HAP-1 (cell line): ENCODE data around the gene NAB1.

Experiments used
- DNase-seq, 2 experiments: peaks; one replicate each; pipeline ENCODE4 v3.0.0-alpha.2; 2016 to 2020; ENCODE audit warnings: low spot score in 2 of 2
- H3K27me3 ChIP-seq: fragments of 250-450 bp; sonication (Bioruptor Pico); 2 replicates; pipeline ENCODE4 v1.5.1; 2020; ENCODE audit warnings: low read depth, mild to moderate bottlenecking, moderate library complexity
- H3K36me3 ChIP-seq: fragments of 250-450 bp; sonication (Bioruptor Pico); replicated peaks from 2 replicates; pipeline ENCODE4 v1.5.1; 2020; ENCODE audit warnings: mild to moderate bottlenecking
- H3K4me1 ChIP-seq: fragments of 250-450 bp; sonication (Bioruptor Pico); 2 replicates; pipeline ENCODE4 v1.5.1; 2020; ENCODE audit warnings: mild to moderate bottlenecking
- H3K4me3 ChIP-seq: fragments of 250-450 bp; sonication (Bioruptor Pico); 2 replicates; pipeline ENCODE4 v1.5.1; 2020; ENCODE audit warnings: mild to moderate bottlenecking, moderate library complexity
- H3K9me3 ChIP-seq: fragments of 250-450 bp; sonication (Bioruptor Pico); 2 replicates; pipeline ENCODE4 v1.5.1; 2020; ENCODE audit warnings: mild to moderate bottlenecking, moderate library complexity
- in situ Hi-C: fragments of 300-500 bp; cut with MboI; formaldehyde crosslinking; loops from 3 replicates; pipeline ENCODE4 v1.14.3; 2020; ENCODE audit warnings: low sequenced_read_pairs, inconsistent platforms, mixed read lengths

NAB1 gene

DNA sequence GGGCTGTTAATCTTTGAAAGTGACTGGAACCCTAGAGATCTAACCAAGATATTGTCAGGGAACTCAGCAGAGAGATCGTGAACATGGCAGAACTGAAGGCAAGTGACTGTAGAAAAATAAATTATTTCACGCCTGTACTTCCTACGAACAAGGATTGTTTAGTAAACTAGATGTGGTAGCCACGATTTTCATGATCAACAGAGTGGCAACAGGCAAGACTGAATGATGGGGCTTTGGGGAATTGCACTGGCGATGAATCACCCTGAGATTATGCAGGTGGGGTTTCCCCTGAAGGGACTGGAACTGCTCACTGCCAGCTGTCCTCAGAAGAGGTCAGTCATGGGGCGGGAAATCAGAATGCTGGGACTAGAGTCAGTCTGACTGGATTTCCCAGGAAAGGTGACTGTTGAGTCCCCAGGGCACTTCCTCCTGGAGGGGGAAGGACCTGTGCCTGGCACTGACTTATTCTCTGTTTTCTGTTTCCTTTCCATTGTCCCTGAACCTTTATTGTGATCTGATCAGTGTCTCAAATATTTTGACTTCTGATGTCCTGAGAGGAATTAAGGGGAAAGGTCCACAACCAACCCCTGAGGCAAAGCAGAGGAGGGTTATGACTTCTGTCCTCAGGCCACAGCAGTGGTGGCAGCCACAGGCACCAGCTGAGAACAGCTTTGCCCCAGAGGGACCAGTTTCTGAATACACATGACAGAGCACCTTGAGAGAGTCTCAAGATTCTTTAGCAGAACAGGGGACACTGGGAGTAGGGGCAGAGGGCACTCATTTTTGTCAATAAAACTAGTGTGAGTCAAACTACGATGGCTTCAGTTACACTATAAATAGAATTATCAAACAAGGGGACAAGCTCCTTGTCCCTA lies 70.0 kb downstream of the NAB1 start:
- no peak overlapping the region for H3K4me3 ChIP-seq
- no peaks in the 10 kb centered on the region for H3K27me3 ChIP-seq
- peaks cover 7% of the 10 kb centered on the region; the same call in 1 of the 2 replicates for H3K4me1 ChIP-seq
- no peak for DNase-seq
- no peaks in the 10 kb centered on the region for H3K36me3 ChIP-seq
- no peaks in the 10 kb centered on the region for H3K9me3 ChIP-seq
- in situ Hi-C loops, result no loop called here

DNA sequence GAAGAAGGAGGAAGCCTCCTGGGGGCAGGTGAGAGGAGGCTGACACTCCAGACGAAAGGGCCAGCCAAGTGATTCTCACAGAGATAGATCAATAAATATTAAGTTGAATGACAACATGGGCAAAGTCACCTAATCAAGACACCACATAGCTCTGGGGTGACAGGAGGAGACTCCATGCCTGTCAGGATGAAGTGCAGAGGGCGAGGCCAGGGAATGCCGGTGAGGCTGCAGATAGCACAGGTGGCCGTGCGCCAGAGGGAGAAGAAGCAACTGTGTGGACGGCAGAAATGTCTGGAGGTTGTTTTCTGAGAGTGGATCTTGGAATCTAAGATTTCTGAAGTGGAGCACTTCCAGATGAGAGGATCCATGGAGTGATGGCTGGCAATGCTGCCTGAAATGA lies 71.4 kb downstream of the NAB1 start:
- H3K4me1 ChIP-seq, result peaks cover 7% of the 10 kb centered on the region; the same call in 1 of the 2 replicates

DNA sequence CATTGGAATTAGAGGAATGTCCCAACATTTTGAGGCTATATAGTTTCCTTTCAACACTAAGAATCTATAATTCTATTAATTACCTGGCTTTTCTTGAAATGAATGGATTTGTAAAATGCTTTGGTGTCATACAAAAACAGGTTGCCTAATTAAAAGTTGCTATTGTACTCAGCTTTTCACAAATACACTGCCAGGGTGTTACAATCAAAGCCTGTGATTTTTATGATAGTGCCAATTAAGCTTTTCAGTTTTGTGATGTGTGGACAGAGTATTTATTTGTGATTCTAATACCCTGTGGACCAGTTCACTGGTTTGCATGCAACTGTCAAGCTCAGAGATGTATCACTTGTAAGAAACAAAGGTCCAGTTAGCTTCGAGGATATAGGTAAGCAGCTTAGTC lies 71.8 kb downstream of the NAB1 start:
- H3K36me3 ChIP-seq, result no peaks in the 10 kb centered on the region
- peak in 1 of 2 experiments; percentile 22 for DNase-seq
- no peaks in the 10 kb centered on the region for H3K27me3 ChIP-seq
- no peaks in the 10 kb centered on the region for H3K9me3 ChIP-seq
- in situ Hi-C loops, result no loop called here
- peaks cover 7% of the 10 kb centered on the region; the same call in 1 of the 2 replicates for H3K4me1 ChIP-seq
- no peak overlapping the region for H3K4me3 ChIP-seq

More for the DNA sequence above, 71.4 kb downstream of the NAB1 start:
- in situ Hi-C loops, result no loop called here
- no peak for DNase-seq
- Histone ChIP-seq H3K27me3 (no peaks in the 10 kb centered on the region), H3K9me3 (no peaks in the 10 kb centered on the region), H3K36me3 (no peaks in the 10 kb centered on the region), H3K4me3 (no peak overlapping the region)

DNA sequence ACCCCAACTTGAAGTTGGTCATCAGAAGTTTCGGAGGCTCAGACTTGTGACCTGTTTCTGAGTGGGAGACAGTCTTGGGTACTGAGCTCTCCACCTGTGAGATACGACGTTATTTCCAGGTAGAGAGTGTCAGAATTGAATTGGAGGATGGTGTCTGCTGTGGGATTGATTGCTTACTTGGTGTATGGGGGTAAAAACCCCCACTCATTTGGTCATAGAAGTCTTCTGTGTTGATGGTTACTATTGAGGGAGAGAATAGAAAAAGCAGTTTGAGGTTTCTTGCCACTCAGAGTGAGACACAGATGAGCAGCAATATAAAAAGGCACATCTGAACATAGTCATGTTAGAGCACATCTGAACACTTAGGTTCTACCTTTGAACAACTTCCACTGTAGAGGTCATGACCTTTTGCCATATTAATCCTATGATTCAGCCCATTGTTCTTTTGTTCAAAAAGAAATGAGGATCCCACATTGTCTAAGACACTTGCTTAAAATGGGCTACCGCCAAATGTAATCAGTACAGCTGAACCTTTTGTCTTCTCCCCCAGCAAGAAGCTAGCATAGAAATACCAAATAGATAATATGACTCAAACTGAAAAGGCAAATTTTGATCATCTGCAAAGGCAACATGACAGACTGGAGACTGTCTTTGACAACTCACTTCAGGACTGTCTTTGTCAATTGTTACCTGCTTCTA lies 73.3 kb downstream of the NAB1 start:
- no peak overlapping the region for H3K4me3 ChIP-seq
- H3K36me3 ChIP-seq, result no peaks in the 10 kb centered on the region
- no peaks in the 10 kb centered on the region for H3K9me3 ChIP-seq
- in situ Hi-C loops, result no loop called here
- H3K4me1 ChIP-seq, result peaks cover 7% of the 10 kb centered on the region; the same call in 1 of the 2 replicates
- no peak for DNase-seq
- no peaks in the 10 kb centered on the region for H3K27me3 ChIP-seq

DNA sequence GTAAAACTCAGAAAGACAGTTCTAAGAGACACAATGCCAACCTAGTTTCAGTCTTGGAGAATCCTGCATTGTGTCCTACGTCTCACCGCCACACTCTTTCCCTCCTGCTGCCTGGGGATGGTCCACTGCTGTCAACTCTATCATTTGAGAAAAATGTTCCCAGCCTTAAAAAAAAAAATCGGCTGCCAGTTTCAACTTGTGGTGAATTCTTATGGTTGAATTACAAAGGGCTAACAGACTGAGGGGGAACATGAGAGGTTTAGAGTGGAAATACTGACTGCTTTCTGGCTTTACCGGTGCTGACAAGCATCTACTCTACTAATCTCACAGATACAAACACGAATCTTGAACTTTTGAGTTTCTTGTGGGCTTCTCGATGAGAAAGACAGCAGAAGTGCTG lies 74.0 kb downstream of the NAB1 start:
- Histone ChIP-seq H3K9me3 (no peaks in the 10 kb centered on the region), H3K4me3 (no peak overlapping the region), H3K36me3 (no peaks in the 10 kb centered on the region), H3K27me3 (no peaks in the 10 kb centered on the region), H3K4me1 (peaks cover 7% of the 10 kb centered on the region; the same call in 1 of the 2 replicates)
- in situ Hi-C loops, result no loop called here
- DNase-seq, result no peak

DNA sequence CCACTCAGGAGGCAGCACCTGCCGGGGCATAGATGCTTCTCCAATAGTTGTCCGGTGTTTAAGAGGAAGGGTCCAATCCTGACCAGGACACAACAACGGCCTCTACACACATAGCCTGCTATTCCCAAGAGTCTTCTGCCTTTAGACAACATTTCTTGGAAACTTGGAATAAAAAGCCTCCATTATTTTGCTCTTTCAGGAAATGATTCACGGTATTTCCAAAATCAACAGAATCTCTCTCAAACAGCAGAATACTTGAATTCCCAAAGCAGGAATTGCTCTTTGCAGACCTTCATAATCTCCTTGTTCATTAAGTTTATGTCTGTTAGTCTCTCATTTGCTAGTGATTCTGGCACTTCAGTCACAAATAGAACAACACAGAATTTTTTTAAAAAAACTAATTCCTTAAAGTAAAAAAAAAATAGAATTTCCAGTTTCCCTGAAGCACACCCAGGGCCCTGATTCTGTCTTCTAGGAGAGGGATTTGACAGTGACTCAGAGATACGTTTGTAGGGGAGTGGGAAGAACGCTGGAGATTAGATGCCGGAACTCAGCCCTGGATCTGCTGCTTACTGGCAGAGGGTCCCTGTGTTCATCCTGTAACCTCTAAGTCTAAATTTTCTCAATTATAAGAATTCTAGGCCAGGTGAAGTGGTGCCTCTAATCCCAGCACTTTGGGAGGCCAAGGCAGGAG lies 74.7 kb downstream of the NAB1 start:
- Histone ChIP-seq H3K36me3 (no peaks in the 10 kb centered on the region), H3K4me3 (no peak overlapping the region), H3K27me3 (no peaks in the 10 kb centered on the region), H3K4me1 (peaks cover 7% of the 10 kb centered on the region; the same call in 1 of the 2 replicates), H3K9me3 (no peaks in the 10 kb centered on the region)
- in situ Hi-C loops, result no loop called here
- DNase-seq, result no peak

DNA sequence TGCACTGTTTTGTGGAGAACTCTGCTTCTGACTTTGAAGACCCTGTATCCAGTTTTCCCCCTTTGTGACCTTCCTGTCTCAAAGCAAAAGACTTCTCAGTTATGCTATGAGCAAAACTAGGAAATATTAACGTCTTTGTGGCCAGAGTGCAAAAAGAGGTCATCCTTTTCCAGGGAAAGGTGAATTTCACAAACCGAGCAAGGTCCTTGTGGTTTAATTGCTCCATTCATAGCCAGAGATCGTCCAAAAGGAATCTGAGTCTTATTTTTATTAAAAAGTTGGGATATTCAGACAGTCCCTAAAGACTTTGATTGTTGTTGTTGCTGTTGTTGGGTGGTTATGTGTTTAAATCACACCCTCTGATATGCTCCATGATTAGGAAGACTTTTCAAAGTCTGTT lies 77.4 kb downstream of the NAB1 start:
- H3K9me3 ChIP-seq, result no peaks in the 10 kb centered on the region
- no peak for DNase-seq
- no peaks in the 10 kb centered on the region for H3K4me1 ChIP-seq
- no peak overlapping the region for H3K4me3 ChIP-seq
- H3K36me3 ChIP-seq, result no peaks in the 10 kb centered on the region
- in situ Hi-C loops, result no loop called here
- H3K27me3 ChIP-seq, result no peaks in the 10 kb centered on the region

DNA sequence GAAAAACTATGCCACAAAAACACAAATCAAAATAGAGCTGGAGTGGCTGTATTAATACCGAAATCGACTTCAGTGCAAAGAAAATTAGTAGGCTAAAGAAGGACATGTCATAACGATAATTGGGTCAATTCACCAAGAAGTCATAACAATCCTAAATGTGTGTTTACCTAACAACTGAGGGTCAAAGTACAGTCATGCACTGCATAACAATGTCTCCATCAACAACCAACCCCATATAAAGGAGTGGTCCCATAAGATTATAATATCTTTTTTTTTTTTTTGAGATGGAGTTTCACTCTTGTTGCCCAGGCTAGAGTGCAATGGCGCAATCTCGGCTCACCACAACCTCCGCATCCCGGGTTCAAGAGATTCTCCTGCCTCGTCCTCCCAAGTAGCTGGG lies 87.5 kb downstream of the NAB1 start:
- H3K9me3 ChIP-seq, result no peaks in the 10 kb centered on the region
- in situ Hi-C loops, result no loop called here
- no peaks in the 10 kb centered on the region; the same call in 1 of the 2 replicates for H3K27me3 ChIP-seq
- H3K36me3 ChIP-seq, result no peaks in the 10 kb centered on the region
- no peak overlapping the region for H3K4me3 ChIP-seq
- H3K4me1 ChIP-seq, result no peaks in the 10 kb centered on the region
- DNase-seq, result no peak

DNA sequence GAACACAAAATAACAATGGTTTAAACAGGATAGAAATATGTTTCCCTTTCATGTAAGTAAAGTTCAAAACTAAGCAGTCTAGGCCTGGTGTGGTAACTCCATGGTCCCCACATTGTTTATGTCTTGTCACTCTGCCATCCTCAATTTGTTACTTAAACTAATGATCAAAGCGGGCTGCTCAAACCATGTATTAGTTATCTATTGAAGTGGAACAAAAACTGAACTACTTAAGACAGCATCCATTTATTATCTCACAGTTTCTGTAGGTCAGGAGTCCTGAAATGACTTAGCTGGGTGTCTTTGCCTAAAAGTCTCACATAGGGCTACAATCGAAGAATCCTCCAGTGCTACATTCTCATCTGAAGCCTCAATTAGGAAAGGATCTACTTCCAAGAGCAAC lies 91.6 kb downstream of the NAB1 start:
- no peaks in the 10 kb centered on the region; the same call in 1 of the 2 replicates for H3K27me3 ChIP-seq
- in situ Hi-C loops, result no loop called here

More for the DNA sequence above, 91.6 kb downstream of the NAB1 start:
- Histone ChIP-seq H3K4me3 (no peak overlapping the region), H3K36me3 (no peaks in the 10 kb centered on the region), H3K4me1 (no peaks in the 10 kb centered on the region), H3K9me3 (no peaks in the 10 kb centered on the region)
- DNase-seq, result no peak
